ENCODE data around the gene SETD3.

The SETD3 gene

GRCh38 chr14:99479906-99480869 is at the start of gene SETD3:
Gene SETD3, minus strand, starts transcription at chr14:99480859. Its CDS starts 15,054 bp downstream, at chr14:99465805.
- DNase-seq: peak; percentile 63

- DNase-seq: no peak
These were observed 49.2 kb upstream of the SETD3 start for GRCh38 chr14:99529899-99530298.

GRCh38 chr14:99527427-99528076 is 46.9 kb upstream of the SETD3 start:
- no peak for DNase-seq

GRCh38 chr14:99527026-99527425 is 46.4 kb upstream of the SETD3 start:
- no peak for DNase-seq

- DNase-seq: no peak
These were observed 45.0 kb upstream of the SETD3 start for GRCh38 chr14:99525699-99526080.

GRCh38 chr14:99524804-99525698 is 44.4 kb upstream of the SETD3 start:
- DNase-seq: no peak

GRCh38 chr14:99524091-99524661 is 43.5 kb upstream of the SETD3 start:
- no peak for DNase-seq

- DNase-seq: no peak
These were observed 43.0 kb upstream of the SETD3 start for GRCh38 chr14:99523704-99524055.

GRCh38 chr14:99522934-99523703 is 42.5 kb upstream of the SETD3 start:
- no peak for DNase-seq

- no peak for DNase-seq
These were observed 41.8 kb upstream of the SETD3 start for GRCh38 chr14:99522457-99522891.

- no peak for DNase-seq
These were observed 41.4 kb upstream of the SETD3 start for GRCh38 chr14:99522025-99522401.

GRCh38 chr14:99521176-99522024 is 40.7 kb upstream of the SETD3 start:
- DNase-seq: no peak

GRCh38 chr14:99520571-99521081 is 40.0 kb upstream of the SETD3 start:
- DNase-seq: no peak

GRCh38 chr14:99519931-99520421 is 39.3 kb upstream of the SETD3 start:
- DNase-seq: no peak

GRCh38 chr14:99519347-99519881 is 38.8 kb upstream of the SETD3 start:
- no peak for DNase-seq

- peak; percentile 49 for DNase-seq
These were observed 38.0 kb upstream of the SETD3 start for GRCh38 chr14:99518441-99519346.

GRCh38 chr14:99517643-99518381 is 37.2 kb upstream of the SETD3 start:
- DNase-seq: no peak

- DNase-seq: no peak
These were observed 36.4 kb upstream of the SETD3 start for GRCh38 chr14:99516871-99517642.

All from GDM1 (cell line).